GM18502 (cell line): ENCODE results near the gene KRTAP4-12.
"Not testable (repeated sequence)": the region's sequence is repeated elsewhere in the genome, so short reads cannot be mapped to it uniquely, and the experiment has no call there.

Experiments used
- ATAC-seq: cut with Tn5 transposase; IDR thresholded peaks from one replicate; pipeline ENCODE4 v1.9.1; 2021; ENCODE audit warnings: mild to moderate bottlenecking; ENCODE audit not compliant: unreplicated experiment, poor library complexity

Gene KRTAP4-12

DNA sequence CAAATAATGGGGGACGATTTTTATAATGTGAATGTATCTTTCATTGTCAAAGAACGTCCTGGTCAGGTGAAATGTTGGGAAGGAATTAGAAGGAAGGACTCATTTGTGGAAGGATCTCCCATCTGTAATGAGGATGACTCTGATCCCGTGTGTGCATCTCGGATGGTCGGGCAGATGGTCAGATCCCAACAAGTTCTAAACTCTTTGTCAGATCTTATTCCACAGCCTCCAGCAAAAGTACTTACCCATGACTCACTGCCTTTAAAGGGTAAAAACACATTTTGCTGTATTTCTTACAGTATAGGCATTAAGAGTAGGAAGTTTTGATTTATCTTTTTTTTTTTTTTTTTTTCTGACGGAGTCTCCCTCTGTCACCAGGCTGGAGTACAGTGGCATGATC, 25.5 kb downstream of the KRTAP4-12 start:
- no peak for ATAC-seq

DNA sequence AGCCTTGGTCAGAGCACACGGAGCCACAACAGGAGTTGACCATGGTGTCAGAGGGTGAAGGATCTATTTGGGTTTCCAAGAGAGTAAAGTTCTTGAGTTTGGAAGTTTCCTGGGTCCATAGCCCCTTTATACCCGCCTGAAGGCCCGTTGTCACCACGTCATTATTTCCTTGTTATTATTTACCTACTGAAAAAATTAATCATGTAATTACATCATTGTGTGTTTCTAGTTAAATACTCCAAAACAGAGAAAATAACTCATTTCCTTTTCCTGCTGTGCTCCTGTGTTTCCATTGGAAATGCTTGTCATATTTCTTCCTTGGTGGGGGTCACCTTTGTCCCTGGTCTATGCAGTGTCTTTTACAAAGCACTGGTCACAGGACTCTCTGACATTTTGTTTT, 25.9 kb downstream of the KRTAP4-12 start, which contains the start of gene KRTAP4-8:
KRTAP4-8 (minus strand) TSS at position 101 of the 400 bp plus-strand sequence; CDS start at position 43, 58 bp downstream.
- no peak for ATAC-seq

DNA sequence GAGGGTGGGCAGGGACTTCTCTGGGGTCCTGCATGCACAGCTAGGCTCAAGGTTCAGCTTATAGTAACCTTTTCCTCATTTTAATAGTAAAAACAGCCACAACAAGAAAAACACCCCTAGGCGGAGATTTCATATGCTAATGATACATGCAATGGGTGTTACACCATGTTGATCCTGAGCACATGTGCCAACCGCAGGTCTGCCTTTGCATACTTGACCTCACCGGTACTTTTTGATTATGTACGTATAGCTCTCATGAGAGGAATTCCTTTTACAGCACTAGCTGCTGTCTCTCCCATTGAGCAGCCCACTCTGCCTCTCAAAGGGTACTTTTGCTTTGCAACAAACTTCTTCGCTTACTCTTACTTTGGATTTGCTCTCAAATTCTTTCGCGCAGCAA, 27.9 kb downstream of the KRTAP4-12 start:
- ATAC-seq, result no peak

GRCh38 chr17:41088760-41089352, 35.1 kb downstream of the KRTAP4-12 start:
- not testable (repeated sequence) for ATAC-seq

DNA sequence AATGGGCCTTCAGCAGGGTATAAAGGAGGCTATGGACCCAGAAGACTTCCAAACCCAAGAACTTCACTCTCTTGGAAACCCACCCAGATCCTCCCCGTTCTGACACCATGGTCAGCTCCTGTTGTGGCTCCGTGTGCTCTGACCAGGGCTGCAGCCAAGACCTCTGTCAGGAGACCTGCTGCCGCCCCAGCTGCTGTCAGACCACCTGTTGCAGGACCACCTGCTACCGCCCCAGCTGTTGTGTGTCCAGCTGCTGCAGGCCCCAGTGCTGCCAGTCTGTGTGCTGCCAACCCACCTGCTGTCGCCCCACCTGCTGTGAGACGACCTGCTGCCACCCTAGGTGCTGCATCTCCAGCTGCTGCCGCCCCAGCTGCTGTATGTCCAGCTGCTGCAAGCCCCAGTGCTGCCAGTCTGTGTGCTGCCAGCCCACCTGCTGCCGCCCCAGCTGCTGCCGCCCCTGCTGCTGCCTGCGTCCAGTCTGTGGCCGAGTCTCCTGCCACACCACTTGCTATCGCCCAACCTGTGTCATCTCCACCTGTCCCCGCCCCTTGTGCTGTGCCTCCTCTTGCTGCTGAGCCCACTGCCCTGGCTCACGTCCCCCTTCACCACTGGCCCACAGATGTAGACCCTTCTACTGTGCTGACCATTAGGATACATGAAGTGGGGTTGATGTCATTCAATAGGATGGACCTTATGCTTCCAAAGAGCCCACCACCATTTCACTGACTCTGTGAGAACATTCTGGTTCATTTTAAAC, 39.7 kb downstream of the KRTAP4-12 start, which contains the start of gene KRTAP4-7:
KRTAP4-7 (plus strand) TSS at position 51 of the 757 bp plus-strand sequence; CDS start at position 108, 57 bp downstream.
- not testable (repeated sequence) for ATAC-seq

GRCh38 chr17:41083427-41083826, 40.6 kb downstream of the KRTAP4-12 start:
- ATAC-seq, result not testable (repeated sequence)

- no peak for ATAC-seq
Measured at GRCh38 chr17:41082626-41083025, 41.4 kb downstream of the KRTAP4-12 start.

DNA sequence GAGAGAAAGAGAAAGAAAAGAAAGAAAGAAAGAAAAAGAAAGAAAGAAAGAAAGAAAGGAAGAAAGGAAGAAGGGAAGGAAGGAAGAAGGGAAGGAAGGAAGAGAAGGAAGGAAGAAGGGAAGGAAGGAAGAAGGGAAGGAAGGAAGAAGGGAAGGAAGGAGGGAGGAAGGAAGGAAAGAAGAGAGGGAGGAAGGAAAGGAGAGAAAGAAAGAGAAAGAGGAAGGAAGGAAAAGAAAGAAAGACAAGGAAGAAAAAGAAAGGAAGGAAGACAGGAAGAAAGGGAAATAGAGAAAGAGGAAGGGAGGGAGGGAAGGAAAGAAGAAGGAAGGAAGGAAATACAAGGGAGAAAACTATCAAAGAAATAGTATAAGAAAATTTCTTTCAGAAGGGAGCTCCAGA, 47.2 kb downstream of the KRTAP4-12 start:
- ATAC-seq, result no peak

GRCh38 chr17:41073676-41074075, 50.3 kb downstream of the KRTAP4-12 start:
- no peak for ATAC-seq
